ENCODE data around the gene CIC.
"Not testable (repeated sequence)": the region's sequence is repeated elsewhere in the genome, so short reads cannot be mapped to it uniquely, and the experiment has no call there.

CIC gene

GRCh38 chr19:42255766-42256745, 13.0 kb upstream of the CIC start:
- no peak for DNase-seq

GRCh38 chr19:42257842-42258241, 11.2 kb upstream of the CIC start:
- DNase-seq, result not testable (repeated sequence)

GRCh38 chr19:42261763-42262162, 7.3 kb upstream of the CIC start:
- DNase-seq, result no peak

GRCh38 chr19:42266105-42266504, 2.9 kb upstream of the CIC start:
- DNase-seq, result not testable (repeated sequence)

GRCh38 chr19:42266928-42267603, 2.0 kb upstream of the CIC start:
- DNase-seq, result not testable (repeated sequence)

- DNase-seq, result no peak
These were observed 1.4 kb upstream of the CIC start for GRCh38 chr19:42267644-42268141.

- peak; percentile 97 for DNase-seq
These were observed 829 bp upstream of the CIC start for GRCh38 chr19:42268142-42268703.

- no peak for DNase-seq
These were observed 660 bp downstream of the CIC start for GRCh38 chr19:42269478-42270345.

- DNase-seq, result no peak
These were observed 1.4 kb downstream of the CIC start for GRCh38 chr19:42270346-42271044.

- DNase-seq, result no peak
These were observed 2.0 kb downstream of the CIC start for GRCh38 chr19:42271045-42271419.

- no peak for DNase-seq
These were observed 2.9 kb downstream of the CIC start for GRCh38 chr19:42271861-42272534.

GRCh38 chr19:42272535-42272897, 3.5 kb downstream of the CIC start:
- DNase-seq, result no peak

- DNase-seq, result no peak
These were observed 3.9 kb downstream of the CIC start for GRCh38 chr19:42272989-42273406.

GRCh38 chr19:42273407-42274064, 4.5 kb downstream of the CIC start:
- no peak for DNase-seq

GRCh38 chr19:42274065-42274682, 5.1 kb downstream of the CIC start:
- DNase-seq, result no peak

GRCh38 chr19:42275103-42275502, 6.1 kb downstream of the CIC start:
- DNase-seq, result no peak

GRCh38 chr19:42275517-42275916, 6.5 kb downstream of the CIC start:
- no peak for DNase-seq

GRCh38 chr19:42276284-42276683, 7.2 kb downstream of the CIC start:
- DNase-seq, result no peak

- DNase-seq, result no peak
These were observed 7.8 kb downstream of the CIC start for GRCh38 chr19:42276821-42277220.

GRCh38 chr19:42277821-42278451, 8.9 kb downstream of the CIC start:
- DNase-seq, result no peak
